HG03103 (cell line): ENCODE results near the gene MBTD1.
A peak's percentile ranks its signal among the peaks of the same experiment; 100 is the strongest.
"Not testable (repeated sequence)": the region's sequence is repeated elsewhere in the genome, so short reads cannot be mapped to it uniquely, and the experiment has no call there.

ENCODE experiments used
- ATAC-seq: cut with Tn5 transposase; IDR thresholded peaks from one replicate; pipeline ENCODE4 v1.9.1; 2021; ENCODE audit warnings: low read depth; ENCODE audit not compliant: unreplicated experiment

MBTD1 gene

DNA sequence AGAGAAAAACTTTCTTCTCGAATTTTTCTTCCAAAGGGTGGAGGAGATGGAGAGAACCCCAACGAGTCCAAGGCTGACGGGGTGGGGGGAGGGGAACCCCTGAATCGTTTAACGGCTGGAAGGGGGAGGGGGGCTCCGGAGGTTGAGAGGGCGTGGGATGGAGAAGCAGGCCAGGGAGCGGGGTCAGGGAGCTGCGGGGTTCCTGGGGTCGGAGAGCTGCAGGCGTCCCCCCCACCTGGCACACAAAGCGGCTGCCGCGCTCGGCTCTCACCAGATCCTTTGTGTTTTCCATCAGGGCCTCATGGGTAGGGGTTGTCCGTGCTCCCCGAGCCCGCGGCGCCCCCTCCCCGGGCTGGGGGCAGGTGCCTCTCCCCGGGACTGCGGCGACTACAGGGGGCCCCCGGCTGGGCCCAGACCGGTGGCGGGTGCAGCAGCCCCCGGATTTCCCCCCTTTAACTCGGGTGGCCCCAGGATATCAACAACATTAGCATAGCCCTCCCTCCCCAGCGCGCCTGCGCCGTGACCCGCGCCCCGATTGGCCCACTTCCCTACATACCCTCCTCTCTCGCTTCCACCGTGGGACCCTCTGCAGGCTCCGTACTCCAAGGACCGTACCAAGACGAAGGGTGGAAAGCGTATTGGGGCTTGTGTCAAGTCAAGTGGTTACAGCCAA, at the start of gene MBTD1:
TSS of gene MBTD1 (minus strand) at position 486 of the 673 bp plus-strand sequence. CDS start 34,888 bp downstream, outside the sequence.
- ATAC-seq: peak; percentile 75

GRCh38 chr17:51305182-51305581, 45.3 kb upstream of the MBTD1 start:
- no peak for ATAC-seq

DNA sequence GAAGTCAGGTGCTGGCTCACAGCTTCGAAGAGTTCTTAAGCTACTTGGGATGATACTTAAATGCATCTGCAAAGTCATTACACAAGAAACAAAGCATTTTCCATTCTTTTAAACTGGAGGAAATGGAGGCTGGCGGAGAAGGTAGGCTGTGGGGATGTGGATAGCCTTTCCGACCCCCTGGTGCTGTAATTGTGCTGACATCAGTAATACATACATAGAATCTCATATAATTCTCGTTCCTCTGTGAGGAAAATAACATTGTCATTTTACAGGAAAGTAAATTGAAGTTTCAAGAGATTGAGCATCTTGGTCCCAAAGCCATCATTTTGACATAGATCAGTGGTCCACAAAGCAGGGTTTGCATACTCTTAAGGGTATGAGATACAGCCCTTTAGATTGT, 40.0 kb upstream of the MBTD1 start:
- ATAC-seq: no peak

DNA sequence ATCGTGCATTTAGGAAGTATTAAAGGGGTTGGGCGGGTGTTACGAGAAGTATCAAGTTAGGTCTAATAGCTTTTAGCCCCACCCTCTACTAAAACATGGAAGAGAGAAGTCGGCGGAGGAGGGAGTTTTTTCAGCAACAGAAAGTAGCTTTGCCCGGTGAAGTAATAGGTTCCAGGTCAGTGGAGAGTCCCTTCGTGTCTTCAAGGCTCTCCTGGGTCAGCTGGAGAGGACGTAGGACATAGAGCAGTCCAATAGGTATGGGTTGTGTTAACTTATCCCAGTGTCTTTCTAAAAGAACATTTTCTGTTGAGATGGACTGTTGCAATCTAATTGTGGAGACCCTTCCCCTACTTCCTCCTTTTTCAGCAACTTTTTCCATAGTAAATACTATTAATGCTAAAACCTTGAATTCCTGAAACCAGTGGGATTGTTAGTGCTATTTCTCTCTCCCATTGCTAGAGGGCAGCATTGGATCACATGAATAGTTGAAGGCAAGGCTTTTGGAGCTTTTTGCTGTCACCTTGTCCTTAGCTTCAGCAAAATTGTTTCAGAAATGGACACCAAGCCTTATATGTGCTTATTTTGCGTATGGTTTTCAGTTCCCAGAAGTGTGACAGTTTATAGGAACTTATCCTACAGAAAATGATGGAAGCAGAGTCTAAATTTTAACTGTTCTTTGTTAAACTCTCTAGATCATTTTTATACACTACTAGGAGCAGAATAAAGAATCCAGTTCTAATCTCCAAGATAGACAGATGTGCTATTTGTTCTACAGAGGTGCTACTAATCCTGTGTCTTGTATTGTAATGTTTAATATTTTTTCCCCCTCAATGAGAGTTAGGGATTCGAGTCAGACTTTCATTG, 38.9 kb upstream of the MBTD1 start:
- no peak for ATAC-seq

DNA sequence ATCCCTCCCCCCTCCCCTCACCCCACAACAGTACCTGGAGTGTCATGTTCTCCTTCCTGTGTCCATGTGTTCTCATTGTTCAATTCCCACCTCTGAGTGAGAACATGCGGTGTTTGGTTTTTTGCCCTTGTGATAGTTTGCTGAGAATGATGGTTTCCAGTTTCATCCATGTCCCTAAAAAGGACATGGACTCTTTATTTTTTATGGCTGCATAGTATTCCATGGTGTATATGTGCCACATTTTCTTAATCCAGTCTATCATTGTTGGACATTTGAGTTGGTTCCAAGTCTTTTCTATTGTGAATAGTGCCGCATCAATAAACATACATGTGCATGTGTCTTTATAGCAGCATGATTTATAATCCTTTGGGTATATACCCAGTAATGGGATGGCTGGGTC, 34.5 kb upstream of the MBTD1 start:
- not testable (repeated sequence) for ATAC-seq

DNA sequence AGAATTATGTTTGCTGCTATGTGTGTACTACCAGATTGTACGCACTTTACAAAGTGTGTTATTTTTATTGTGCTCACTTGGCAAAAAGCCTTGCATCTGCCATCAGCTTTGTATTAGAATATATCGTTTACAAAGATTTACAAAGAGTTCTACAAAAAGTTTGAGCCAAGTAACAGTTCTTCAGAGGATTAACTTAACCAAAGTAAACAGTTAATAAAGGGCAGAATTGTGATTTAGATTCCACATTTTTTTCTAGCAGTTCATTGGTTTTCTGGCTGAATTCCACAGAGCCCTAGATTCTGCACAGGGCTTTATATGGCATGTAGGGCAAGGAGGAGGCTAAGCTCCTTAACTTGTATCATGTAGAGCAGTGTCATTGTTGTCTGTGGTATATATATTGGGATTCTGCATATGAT, 29.9 kb upstream of the MBTD1 start:
- no peak for ATAC-seq

- no peak for ATAC-seq
These were observed 27.6 kb upstream of the MBTD1 start for GRCh38 chr17:51287412-51287811.

DNA sequence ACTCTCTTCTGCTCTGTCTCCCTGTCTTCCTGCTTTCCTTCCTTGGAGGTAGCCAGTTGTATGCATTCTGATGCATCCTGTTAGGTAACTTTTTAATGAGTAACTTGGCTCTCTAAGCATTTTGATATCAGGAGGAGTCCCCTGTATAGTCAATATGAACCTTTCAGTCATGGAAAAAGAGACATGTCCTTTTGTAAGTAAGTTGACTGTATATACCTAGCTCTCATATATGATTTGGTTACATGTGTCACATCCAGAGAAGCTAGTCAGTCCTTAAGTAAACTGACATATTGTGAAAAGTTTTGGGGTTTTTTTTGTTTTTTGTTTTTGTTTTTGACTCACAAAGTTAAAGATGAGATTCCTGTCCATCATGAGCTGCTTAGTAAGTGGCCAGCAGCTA, 19.3 kb upstream of the MBTD1 start:
- ATAC-seq: no peak

- no peak for ATAC-seq
These were observed 15.5 kb upstream of the MBTD1 start for GRCh38 chr17:51275381-51275780.

DNA sequence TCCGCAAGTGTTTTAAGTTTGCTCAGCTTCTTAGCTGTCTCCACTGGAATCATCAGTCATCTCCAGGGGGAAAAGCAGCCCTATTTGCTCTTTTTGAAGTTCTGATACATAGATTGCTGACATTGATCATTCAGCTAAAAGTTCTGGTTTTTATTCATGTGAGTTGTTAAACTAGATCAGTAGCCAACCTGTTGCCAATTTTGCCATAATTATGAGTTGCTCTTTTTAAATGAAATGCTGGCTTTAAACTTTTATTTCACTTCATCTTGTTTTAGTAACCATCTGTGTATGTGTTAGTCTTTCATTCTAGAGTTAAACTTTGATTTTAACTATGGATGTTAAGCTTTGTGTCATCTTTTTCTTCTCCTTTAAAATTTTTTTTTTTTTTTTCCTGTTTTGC, 13.0 kb upstream of the MBTD1 start:
- ATAC-seq: no peak

- ATAC-seq: no peak
These were observed 10.8 kb upstream of the MBTD1 start for GRCh38 chr17:51270636-51271035.

GRCh38 chr17:51269991-51270390, 10.1 kb upstream of the MBTD1 start:
- ATAC-seq: no peak

DNA sequence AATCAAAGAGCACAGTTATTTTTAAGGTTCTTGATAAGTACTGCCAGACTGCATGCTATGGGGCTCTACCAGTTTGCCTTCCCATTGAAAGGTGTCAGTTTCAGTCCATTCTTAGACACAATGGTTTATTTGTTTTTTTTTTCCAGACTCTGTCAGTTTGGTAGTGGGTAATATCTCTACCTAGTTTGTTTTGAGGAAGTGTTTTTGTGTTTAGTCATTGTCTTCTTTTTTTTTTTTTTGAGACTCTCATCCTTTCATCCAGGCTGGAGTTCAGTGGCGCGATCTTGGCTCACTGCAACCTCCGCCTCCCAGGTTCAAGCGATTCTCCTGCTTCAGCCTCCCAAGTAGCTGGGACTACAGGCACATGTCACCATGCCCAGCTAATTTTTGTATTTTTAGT, 4.6 kb upstream of the MBTD1 start:
- not testable (repeated sequence) for ATAC-seq

DNA sequence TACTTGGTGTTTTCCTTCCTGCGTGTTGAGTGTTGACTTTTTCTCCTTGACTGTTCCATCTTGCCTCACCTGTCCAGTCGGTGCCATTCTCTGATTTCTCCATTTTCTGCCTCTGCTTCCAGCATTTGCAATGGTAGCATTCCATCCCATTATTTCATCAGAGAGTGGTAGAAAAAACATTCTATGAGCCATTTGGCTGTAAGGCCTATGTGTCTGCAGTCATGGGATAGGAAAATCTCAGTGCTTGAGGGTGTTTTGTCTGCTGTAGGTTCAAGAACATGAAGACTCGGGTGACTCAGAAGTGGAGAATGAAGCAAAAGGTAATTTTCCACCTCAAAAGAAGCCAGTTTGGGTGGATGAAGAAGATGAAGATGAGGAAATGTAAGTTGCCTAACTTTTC, 3.2 kb upstream of the MBTD1 start:
- ATAC-seq: no peak

- ATAC-seq: no peak
These were observed 1.4 kb upstream of the MBTD1 start for GRCh38 chr17:51261024-51261963.

GRCh38 chr17:51260237-51261023, 581 bp upstream of the MBTD1 start, which contains the start of gene UTP18:
TSS of gene UTP18 (plus strand) at chr17:51260546. CDS start at chr17:51260585, 39 bp downstream.
- ATAC-seq: peak; percentile 62

- ATAC-seq: no peak
These were observed 889 bp downstream of the MBTD1 start for GRCh38 chr17:51258756-51259563.

DNA sequence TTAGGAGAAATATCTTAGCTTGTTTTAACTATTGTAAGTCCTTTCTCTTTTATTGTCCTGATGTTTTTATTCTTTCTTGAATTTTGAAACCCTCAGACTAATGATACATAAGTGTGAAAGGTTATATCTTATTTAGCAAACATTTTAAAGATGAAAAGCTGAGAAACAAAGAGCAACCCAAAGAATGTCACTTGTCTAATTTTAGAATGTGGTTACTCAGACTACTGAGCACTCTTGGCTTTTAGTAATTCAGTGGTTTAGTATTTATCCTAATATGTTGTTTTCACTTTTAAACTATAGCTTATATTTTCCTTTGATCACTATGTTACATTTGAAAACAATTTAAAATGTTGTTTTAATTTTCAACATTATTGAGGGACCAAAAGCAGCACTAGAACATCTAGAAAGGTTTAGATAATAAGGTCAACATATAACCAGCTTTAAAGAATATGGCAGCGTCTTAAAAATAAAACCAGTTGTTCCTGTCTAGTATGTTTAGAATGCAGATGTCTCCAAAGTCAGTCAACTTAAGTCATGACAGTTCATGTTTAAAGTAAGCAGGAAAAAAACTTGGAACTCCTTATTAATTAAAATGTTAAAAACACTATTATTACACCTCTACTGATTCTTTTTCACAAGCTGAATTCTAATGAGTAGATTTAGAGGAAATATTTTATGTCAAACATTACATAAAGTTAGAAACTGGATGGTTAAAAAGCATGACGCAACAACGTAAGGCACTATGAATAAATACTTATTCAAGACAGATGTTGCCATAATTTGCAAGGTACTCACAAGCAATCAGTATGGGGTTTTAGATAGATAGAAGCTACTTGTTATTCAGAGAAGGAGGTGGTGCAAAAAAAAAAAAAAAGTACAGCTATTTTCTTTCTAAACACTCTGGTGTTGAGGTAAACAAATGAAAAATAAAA, 2.4 kb downstream of the MBTD1 start:
- ATAC-seq: no peak
